HUDEP-2 (cell line): ENCODE measurements around the gene C1QTNF9B.
"Not testable (repeated sequence)": the region's sequence is repeated elsewhere in the genome, so short reads cannot be mapped to it uniquely, and the experiment has no call there.

Source experiments
- DNase-seq, 76 experiments: peaks; one replicate each; lab custom pipeline; 2025; ENCODE audit not compliant: unreplicated experiment in 76 of 76; lab: John Stamatoyannopoulos, UW

C1QTNF9B gene

GRCh38 chr13:23898101-23898500 is 799 bp upstream of the C1QTNF9B start:
- no peak for DNase-seq

GRCh38 chr13:23894746-23895145 is 2.6 kb downstream of the C1QTNF9B start:
- not testable (repeated sequence) for DNase-seq

- not testable (repeated sequence) for DNase-seq
Measured at GRCh38 chr13:23893791-23894190, 3.5 kb downstream of the C1QTNF9B start.

- DNase-seq = no peak
Measured at GRCh38 chr13:23889615-23890607, 7.4 kb downstream of the C1QTNF9B start.

GRCh38 chr13:23888658-23889614 is 8.4 kb downstream of the C1QTNF9B start, which contains the start of gene MIPEP:
Gene MIPEP (minus strand): TSS chr13:23889400. CDS start chr13:23889320, 80 bp downstream.
- peak in 74 of 76 experiments; percentile 39 to 93 (median 84) for DNase-seq

GRCh38 chr13:23884361-23884760 is 12.9 kb downstream of the C1QTNF9B start:
- DNase-seq = not testable (repeated sequence)

GRCh38 chr13:23883255-23883654 is 14.0 kb downstream of the C1QTNF9B start:
- DNase-seq = no peak

GRCh38 chr13:23881402-23881800 is 15.9 kb downstream of the C1QTNF9B start:
- not testable (repeated sequence) for DNase-seq

GRCh38 chr13:23880493-23881401 is 16.6 kb downstream of the C1QTNF9B start:
- not testable (repeated sequence) for DNase-seq

- no peak for DNase-seq
Measured at GRCh38 chr13:23877286-23877685, 20.0 kb downstream of the C1QTNF9B start.

- peak in 8 of 76 experiments; percentile 6 to 43 (median 23) for DNase-seq
Measured at GRCh38 chr13:23876265-23876664, 21.0 kb downstream of the C1QTNF9B start.

- DNase-seq = peak in 6 of 76 experiments; percentile 6 to 27 (median 10)
Measured at GRCh38 chr13:23871616-23872220, 25.6 kb downstream of the C1QTNF9B start.

- peak in 12 of 76 experiments; percentile 2 to 34 (median 18) for DNase-seq
Measured at GRCh38 chr13:23870356-23871140, 26.8 kb downstream of the C1QTNF9B start.

GRCh38 chr13:23868521-23868920 is 28.8 kb downstream of the C1QTNF9B start:
- DNase-seq = no peak

- DNase-seq = peak in 26 of 76 experiments; percentile 1 to 68 (median 34)
Measured at GRCh38 chr13:23867027-23867491, 30.2 kb downstream of the C1QTNF9B start.

- DNase-seq = peak in 73 of 76 experiments; percentile 18 to 91 (median 64)
Measured at GRCh38 chr13:23866420-23867026, 30.8 kb downstream of the C1QTNF9B start.

GRCh38 chr13:23865906-23866305 is 31.4 kb downstream of the C1QTNF9B start:
- peak in 2 of 76 experiments; percentile 29 to 42 for DNase-seq

- DNase-seq = no peak
Measured at GRCh38 chr13:23865026-23865425, 32.3 kb downstream of the C1QTNF9B start.
